CD4-positive, alpha-beta T cell (primary cell): ENCODE data around the gene SH3BP2. TPM values are rescaled to one million over a fixed set of nuclear protein-coding genes. Genes with fewer than 3 reads are reported as not detected.
A peak's percentile ranks its signal among the peaks of the same experiment; 100 is the strongest.

ENCODE experiments used
- ATAC-seq: fragments of 200-7000 bp; cut with Tn5 transposase; one replicate; pipeline ENCODE4 v1.10.0; 2022; ENCODE audit warnings: mild to moderate bottlenecking; ENCODE audit not compliant: poor library complexity
- CTCF ChIA-PET: fragments of 350-600 bp; sonication (Branson Sonifier 250); formaldehyde crosslinking; loops from one replicate; lab custom pipeline; 2021; ENCODE audit warnings: antibody characterized with exemption, inconsistent platforms; lab: Charles Lee
- POLR2A ChIA-PET: fragments of 350-600 bp; sonication (Branson Sonifier 250); formaldehyde crosslinking; loops from one replicate; lab custom pipeline; 2021; ENCODE audit warnings: antibody characterized with exemption, inconsistent platforms; lab: Charles Lee
- DNase-seq, 14 experiments: peaks; one replicate each; pipeline ENCODE4 v3.0.0-alpha.2; 2013 to 2020; ENCODE audit warnings: mixed read lengths in 2 of 14
- H3K27ac ChIP-seq, 2 donors: one replicate each; pipeline versions ENCODE4 v1.5.1 to v1.7.0; 2013; ENCODE audit warnings: low read length in 2 of 2, low read depth in 1 of 2, mild to moderate bottlenecking in 1 of 2
- H3K27me3 ChIP-seq, 2 experiments: 1 replicate in 1 of 2; 2 replicates in 1 of 2; pipeline versions ENCODE4 v1.6.1 to v1.7.0; 2013; ENCODE audit warnings: low read length in 2 of 2, control low read depth in 1 of 2, mild to moderate bottlenecking in 1 of 2, moderate library complexity in 1 of 2; ENCODE audit not compliant: insufficient read depth in 2 of 2, control insufficient read depth in 1 of 2
- H3K36me3 ChIP-seq: one replicate; pipeline ENCODE4 v1.6.1; 2013; ENCODE audit warnings: low read length, control low read depth; ENCODE audit not compliant: insufficient read depth
- H3K4me1 ChIP-seq: one replicate; pipeline ENCODE4 v1.6.1; 2013; ENCODE audit warnings: low read length, control low read depth; ENCODE audit not compliant: insufficient read depth
- H3K4me3 ChIP-seq: one replicate; pipeline ENCODE4 v1.5.1; 2013; ENCODE audit warnings: mild to moderate bottlenecking, low read length, moderate library complexity
- H3K9me3 ChIP-seq, 2 experiments: 1 replicate in 1 of 2; 2 replicates in 1 of 2; pipeline versions ENCODE4 v1.6.1 to v1.7.0; 2013; ENCODE audit warnings: low read length in 2 of 2, mild to moderate bottlenecking in 2 of 2, control low read depth in 1 of 2, moderate library complexity in 1 of 2; ENCODE audit not compliant: control insufficient read depth in 1 of 2, insufficient read depth in 1 of 2
- H3K27ac Mint-ChIP-seq: one replicate; pipeline ENCODE4 v1.8.0; 2020; ENCODE audit warnings: mixed read lengths
- H3K27me3 Mint-ChIP-seq: one replicate; pipeline ENCODE4 v1.8.0; 2021; ENCODE audit warnings: mixed read lengths
- H3K36me3 Mint-ChIP-seq: one replicate; pipeline ENCODE4 v1.8.0; 2021; ENCODE audit warnings: low read depth, mixed read lengths
- H3K4me1 Mint-ChIP-seq: one replicate; pipeline ENCODE4 v1.8.0; 2021; ENCODE audit warnings: low read depth, mixed read lengths
- H3K4me3 Mint-ChIP-seq: one replicate; pipeline ENCODE4 v1.8.0; 2020; ENCODE audit warnings: mild to moderate bottlenecking, mixed read lengths
- H3K9me3 Mint-ChIP-seq: one replicate; pipeline ENCODE4 v1.8.0; 2020; ENCODE audit warnings: mixed read lengths
- CTCF ChIP-seq: fragments of 200-600 bp; IDR thresholded peaks from one replicate; pipeline ENCODE4 v1.8.0; 2022; ENCODE audit warnings: antibody characterized with exemption, mild to moderate bottlenecking
- intact Hi-C, 2 experiments: fragments of 100-400 bp; cut with DNase I in 1 of 2; cut with micrococcal nuclease in 1 of 2; formaldehyde crosslinking; loops; one replicate each; pipeline versions ENCODE4 v1.15.1 to v1.9.0; 2023 to 2025; cut with DNase I, micrococcal nuclease
- total RNA-seq, 174 experiments: library from RNA in 2 of 174; stranded (reverse) in 2 of 174; gene quantifications; one replicate each; pipeline ENCODE4 v1.2.3 and lab custom pipeline; 2021 to 2026

Gene SH3BP2
- total RNA-seq, 2 experiments from 2014 or later: 30.1 to 30.5 TPM

- peaks cover 16% of the 10 kb centered on the region for H3K36me3 Mint-ChIP-seq
- Histone ChIP-seq H3K27me3 (no peaks in the 10 kb centered on the region), H3K27ac (no peak overlapping the region), H3K9me3 (no peaks in the 10 kb centered on the region), H3K4me3 (no peak overlapping the region), H3K4me1 (peaks cover 49% of the 10 kb centered on the region), H3K36me3 (peaks cover 2% of the 10 kb centered on the region)
- peaks cover 86% of the 10 kb centered on the region for H3K4me1 Mint-ChIP-seq
- DNase-seq (no peak), ATAC-seq (no peak)
- ChIA-PET POLR2A (interaction anchor here (0.9 to 2.7 kb wide), 3 partner anchors 11 to 47 kb away, joined by 3 to 12 read pairs (median 3); no protein-coding TSS in a partner anchor), CTCF (no interaction called here)
- intact Hi-C loops: no loop called here
- no peak overlapping the region for H3K4me3 Mint-ChIP-seq
- H3K27ac Mint-ChIP-seq: peak overlapping the region; percentile 3
- no peaks in the 10 kb centered on the region for H3K9me3 Mint-ChIP-seq
- no peaks in the 10 kb centered on the region for H3K27me3 Mint-ChIP-seq
- TF ChIP-seq CTCF: no peak
Measured at GRCh38 chr4:2860391-2861348, 67.8 kb downstream of the SH3BP2 start.

GRCh38 chr4:2861631-2862436, 68.9 kb downstream of the SH3BP2 start:
- H3K9me3 ChIP-seq: no peaks in the 10 kb centered on the region
- H3K36me3 ChIP-seq: peaks cover 2% of the 10 kb centered on the region
- H3K27ac ChIP-seq: no peak overlapping the region
- Mint-ChIP-seq H3K27ac (peak overlapping the region; percentile 3), H3K4me1 (peaks cover 90% of the 10 kb centered on the region), H3K36me3 (peaks cover 11% of the 10 kb centered on the region), H3K9me3 (no peaks in the 10 kb centered on the region), H3K27me3 (no peaks in the 10 kb centered on the region), H3K4me3 (no peak overlapping the region)
- H3K4me3 ChIP-seq: no peak overlapping the region
- CTCF ChIA-PET: interaction anchor here (0.9 kb wide), 1 partner anchor 64 kb away, joined by 4 read pairs; no protein-coding TSS in a partner anchor
- no peak for DNase-seq
- POLR2A ChIA-PET: interaction anchor here (0.9 to 2.7 kb wide), 3 partner anchors 10 to 74 kb away, joined by 3 to 12 read pairs (median 3); no protein-coding TSS in a partner anchor
- TF ChIP-seq CTCF: no peak
- intact Hi-C loops: no loop called here
- H3K4me1 ChIP-seq: peaks cover 55% of the 10 kb centered on the region
- no peak for ATAC-seq
- H3K27me3 ChIP-seq: no peaks in the 10 kb centered on the region

- DNase-seq (peak in 1 of 14 experiments; percentile 16), ATAC-seq (no peak)
- ChIA-PET POLR2A (interaction anchor here (0.9 to 2.7 kb wide), 2 partner anchors 9 to 75 kb away, joined by 3 to 12 read pairs; no protein-coding TSS in a partner anchor), CTCF (interaction anchor here (0.9 kb wide), 1 partner anchor 65 kb away, joined by 4 read pairs; no protein-coding TSS in a partner anchor)
- peaks cover 1% of the 10 kb centered on the region for H3K36me3 ChIP-seq
- no peak overlapping the region for H3K27ac ChIP-seq
- TF ChIP-seq CTCF: no peak
- Mint-ChIP-seq H3K9me3 (no peaks in the 10 kb centered on the region), H3K27me3 (no peaks in the 10 kb centered on the region), H3K36me3 (peaks cover 7% of the 10 kb centered on the region), H3K4me1 (peaks cover 93% of the 10 kb centered on the region), H3K27ac (peak overlapping the region; percentile 3), H3K4me3 (no peak overlapping the region)
- intact Hi-C loops: no loop called here
- no peaks in the 10 kb centered on the region for H3K9me3 ChIP-seq
- H3K4me1 ChIP-seq: peaks cover 57% of the 10 kb centered on the region
- no peaks in the 10 kb centered on the region for H3K27me3 ChIP-seq
- no peak overlapping the region for H3K4me3 ChIP-seq
Measured at GRCh38 chr4:2862528-2862927, 69.6 kb downstream of the SH3BP2 start.
